ENCODE measurements around the gene MRPS18A.
A peak's percentile ranks its signal among the peaks of the same experiment; 100 is the strongest.

Gene MRPS18A

GRCh38 chr6:43671801-43672690, 15.5 kb downstream of the MRPS18A start:
- no peak for TF ChIP-seq CTCF (IDR thresholded peaks at IDR 0.05; ENCODE audit: insufficient read depth, low read depth, low read length, missing control alignments)
- H3K4me3 ChIP-seq (ENCODE audit: low read length): no peak overlapping the region
- no peak for DNase-seq (ENCODE audit: low read depth)

DNA sequence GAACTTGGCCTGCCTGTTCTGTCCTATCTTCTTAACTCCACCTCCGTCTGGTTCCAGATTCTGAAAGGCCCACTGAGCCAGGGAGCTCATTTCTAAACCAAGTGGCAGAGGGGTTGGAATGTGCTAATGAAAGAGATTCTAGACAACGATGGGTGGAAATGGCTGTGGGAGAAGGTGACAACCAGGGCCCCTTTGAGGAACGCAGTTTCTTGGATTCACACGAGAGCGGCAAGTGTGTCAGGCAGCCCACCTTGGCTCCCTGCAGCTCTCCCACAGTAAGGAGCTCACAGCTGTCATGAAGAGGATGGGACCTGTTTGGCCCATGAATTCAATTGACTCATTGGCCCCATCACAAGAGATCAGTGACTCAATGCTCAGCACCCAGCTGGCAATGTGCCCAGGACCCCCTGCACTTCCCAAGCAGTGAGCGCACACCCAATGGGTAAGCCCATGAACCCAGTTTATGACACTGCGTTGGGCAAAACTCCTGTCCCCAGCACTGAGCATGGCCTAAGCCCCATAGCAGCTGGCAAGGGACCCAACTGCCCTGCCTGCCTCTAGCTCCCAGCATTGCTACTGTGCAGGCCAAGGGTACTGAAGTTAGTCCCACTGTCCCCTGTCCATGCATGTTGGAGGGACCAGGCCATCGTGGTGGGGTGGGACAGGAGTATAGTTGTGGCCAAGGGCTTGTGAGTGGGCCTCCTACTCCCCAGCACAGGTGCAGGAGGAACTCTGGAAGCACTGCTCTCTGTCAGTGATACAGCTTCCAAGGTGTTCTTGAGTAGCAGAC, 16.4 kb downstream of the MRPS18A start:
- no peak for TF ChIP-seq CTCF (IDR thresholded peaks at IDR 0.05; ENCODE audit: insufficient read depth, low read depth, low read length, missing control alignments)
- no peak for DNase-seq (ENCODE audit: low read depth)
- no peak overlapping the region for H3K4me3 ChIP-seq (ENCODE audit: low read length)

- H3K4me3 ChIP-seq (ENCODE audit: low read length): no peak overlapping the region
- TF ChIP-seq CTCF (IDR thresholded peaks at IDR 0.05; ENCODE audit: insufficient read depth, low read depth, low read length, missing control alignments): no peak
- DNase-seq (ENCODE audit: low read depth): no peak
Observed at GRCh38 chr6:43670623-43670986, 17.0 kb downstream of the MRPS18A start.

DNA sequence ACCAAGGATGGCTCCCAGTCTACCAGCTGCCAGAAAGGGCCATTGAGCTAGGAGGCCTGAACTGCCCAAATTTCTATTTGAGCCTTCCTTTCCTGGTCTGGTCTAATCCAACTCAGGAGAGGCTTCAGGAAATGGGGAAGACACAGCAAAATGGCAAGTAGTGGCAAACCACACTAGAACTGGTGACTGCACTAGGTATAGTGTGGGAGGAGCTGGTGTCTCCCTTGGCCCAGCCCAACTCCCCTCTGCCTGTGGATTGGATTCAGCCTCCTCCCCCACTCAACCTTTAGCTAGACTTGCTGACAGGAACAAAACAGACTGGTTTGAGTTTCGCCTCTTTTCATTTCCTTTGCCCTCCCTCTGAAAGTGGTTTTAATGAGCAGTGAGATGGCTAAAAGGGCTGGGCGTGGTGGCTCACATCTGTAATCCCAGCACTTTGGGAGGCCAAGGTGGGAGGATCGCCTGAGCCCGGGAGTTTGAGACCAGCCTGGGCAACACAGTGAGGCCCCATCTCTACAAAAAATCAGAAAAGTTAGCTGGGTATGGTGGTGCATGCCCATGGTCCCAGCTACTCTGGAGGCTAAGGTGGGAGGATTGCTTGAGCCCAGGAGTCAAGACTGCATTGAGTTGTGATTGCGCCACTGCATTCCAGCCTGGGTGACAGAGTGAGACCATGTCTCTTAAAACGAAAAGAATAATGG, 17.5 kb downstream of the MRPS18A start:
- no peak for TF ChIP-seq CTCF (IDR thresholded peaks at IDR 0.05; ENCODE audit: insufficient read depth, low read depth, low read length, missing control alignments)
- no peak overlapping the region for H3K4me3 ChIP-seq (ENCODE audit: low read length)
- DNase-seq (ENCODE audit: low read depth): peak; percentile 76

DNA sequence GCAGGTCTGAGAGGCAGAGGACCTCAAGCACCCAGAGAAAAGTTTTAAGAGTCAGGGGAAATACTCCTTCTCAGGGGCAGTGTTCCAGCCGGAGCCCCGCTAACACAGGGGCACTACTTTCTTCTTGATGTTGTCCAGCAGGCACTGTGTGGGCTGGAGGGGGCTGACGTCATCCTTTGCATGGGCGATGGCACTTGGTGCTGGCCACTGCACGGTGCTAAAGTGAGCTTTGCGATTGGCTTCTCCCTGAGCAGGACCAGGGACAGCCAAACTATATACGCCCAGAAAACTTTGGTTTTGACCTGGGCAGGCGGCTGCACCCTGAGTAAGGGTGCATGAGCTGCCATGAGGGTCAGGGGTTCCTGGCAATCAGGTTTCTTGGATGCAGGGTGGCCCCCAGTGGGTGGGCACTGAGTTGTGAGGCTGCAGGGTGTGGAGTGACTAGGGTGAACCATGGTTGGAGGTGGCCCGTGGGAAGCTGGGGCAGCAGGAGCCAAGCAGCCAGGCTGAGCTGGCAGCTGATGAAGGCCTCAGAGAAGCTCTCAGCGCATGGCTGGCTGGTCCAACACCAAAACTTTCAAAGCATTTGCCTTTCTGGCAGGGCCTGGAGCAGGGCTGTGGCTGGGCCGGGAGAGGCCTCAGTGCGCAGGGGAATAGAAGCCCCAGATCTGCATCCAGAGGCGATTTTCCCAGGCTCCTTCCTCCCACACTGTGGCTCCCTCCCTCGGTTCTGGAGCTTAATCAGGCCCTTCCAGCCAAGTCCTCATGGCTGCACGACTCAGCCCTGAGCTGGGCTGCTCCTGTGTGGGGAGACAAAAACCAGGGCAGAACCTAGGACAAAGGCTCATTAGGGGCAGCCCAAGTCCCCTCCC, 18.3 kb downstream of the MRPS18A start:
- TF ChIP-seq CTCF (IDR thresholded peaks at IDR 0.05; ENCODE audit: insufficient read depth, low read depth, low read length, missing control alignments): no peak
- peak; percentile 39 for DNase-seq (ENCODE audit: low read depth)
- no peak overlapping the region for H3K4me3 ChIP-seq (ENCODE audit: low read length)
